ENCODE results near the gene CDHR1.

DNA sequence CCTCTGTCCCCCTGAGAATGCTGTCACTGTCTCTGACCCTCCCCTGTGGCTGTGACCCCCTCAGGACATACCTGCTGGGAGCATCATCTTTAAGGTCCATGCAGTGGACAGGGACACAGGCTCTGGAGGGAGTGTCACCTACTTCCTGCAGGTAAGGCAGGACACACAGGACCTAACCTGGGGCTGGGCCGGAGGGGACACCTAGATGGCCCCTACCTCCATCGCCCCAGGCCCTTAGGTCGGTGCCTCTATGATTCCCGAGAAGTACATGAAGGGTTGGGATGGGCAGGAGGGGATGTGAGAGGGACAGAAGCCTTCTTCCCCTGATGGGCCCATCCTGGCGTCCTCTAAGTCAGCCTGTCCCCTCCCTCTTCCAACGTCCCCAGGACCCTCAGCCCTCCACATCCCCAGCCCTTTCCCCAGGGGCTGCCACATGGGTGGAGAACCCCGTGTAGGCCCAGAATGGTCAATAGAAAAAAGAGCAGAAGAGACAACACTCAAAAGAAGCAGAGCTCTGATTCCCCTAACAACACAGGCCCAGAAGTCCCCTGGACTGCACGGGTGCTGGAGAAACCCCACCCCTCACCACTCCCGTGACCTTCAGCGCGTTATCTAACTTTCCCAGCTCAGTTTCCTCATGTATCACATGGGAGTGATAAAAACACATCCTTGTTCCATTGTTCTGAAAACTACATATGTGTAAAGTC is 6.4 kb downstream of the CDHR1 start:
- TF ChIP-seq, protein P1, sequence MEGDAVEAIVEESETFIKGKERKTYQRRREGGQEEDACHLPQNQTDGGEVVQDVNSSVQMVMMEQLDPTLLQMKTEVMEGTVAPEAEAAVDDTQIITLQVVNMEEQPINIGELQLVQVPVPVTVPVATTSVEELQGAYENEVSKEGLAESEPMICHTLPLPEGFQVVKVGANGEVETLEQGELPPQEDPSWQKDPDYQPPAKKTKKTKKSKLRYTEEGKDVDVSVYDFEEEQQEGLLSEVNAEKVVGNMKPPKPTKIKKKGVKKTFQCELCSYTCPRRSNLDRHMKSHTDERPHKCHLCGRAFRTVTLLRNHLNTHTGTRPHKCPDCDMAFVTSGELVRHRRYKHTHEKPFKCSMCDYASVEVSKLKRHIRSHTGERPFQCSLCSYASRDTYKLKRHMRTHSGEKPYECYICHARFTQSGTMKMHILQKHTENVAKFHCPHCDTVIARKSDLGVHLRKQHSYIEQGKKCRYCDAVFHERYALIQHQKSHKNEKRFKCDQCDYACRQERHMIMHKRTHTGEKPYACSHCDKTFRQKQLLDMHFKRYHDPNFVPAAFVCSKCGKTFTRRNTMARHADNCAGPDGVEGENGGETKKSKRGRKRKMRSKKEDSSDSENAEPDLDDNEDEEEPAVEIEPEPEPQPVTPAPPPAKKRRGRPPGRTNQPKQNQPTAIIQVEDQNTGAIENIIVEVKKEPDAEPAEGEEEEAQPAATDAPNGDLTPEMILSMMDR (IDR thresholded peaks at IDR 0.05) = no peak
- TF ChIP-seq EP300 (IDR thresholded peaks at IDR 0.05) (no peak), POLR2A (IDR thresholded peaks at IDR 0.05; ENCODE audit: low read depth) (no peak)

Data from esophagus muscularis mucosa (tissue), 4 donors.